ENCODE measurements around the gene TMEM39A.

Gene TMEM39A

DNA sequence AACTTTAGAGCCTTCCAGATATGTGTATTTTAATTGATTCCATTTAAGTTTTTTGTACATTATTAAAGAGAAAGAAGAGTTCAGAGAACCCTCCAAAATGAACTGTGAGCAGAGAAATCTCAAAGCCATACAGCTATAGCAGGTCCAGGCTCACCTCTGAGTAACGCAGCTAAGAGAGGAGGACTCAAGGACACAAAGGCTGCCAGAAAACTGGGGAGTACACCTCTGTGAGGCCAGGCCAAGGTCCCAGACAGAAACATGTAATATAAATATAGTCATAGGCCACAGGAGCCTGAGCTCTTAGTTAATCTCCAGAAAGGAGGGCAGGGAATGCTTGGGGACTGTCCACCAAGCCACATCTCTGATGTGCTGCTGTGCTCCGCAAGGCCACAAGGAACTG is 66.5 kb downstream of the TMEM39A start:
- ATAC-seq (no peak), DNase-seq (no peak)
- H3K4me3 Mint-ChIP-seq, result no peak overlapping the region
- peaks cover 27% of the 10 kb centered on the region for H3K36me3 Mint-ChIP-seq (ENCODE audit: low read depth)
- no peaks in the 10 kb centered on the region for H3K27me3 Mint-ChIP-seq
- H3K4me1 Mint-ChIP-seq, result peaks cover 9% of the 10 kb centered on the region
- no peak overlapping the region for H3K27ac Mint-ChIP-seq
- no peaks in the 10 kb centered on the region for H3K9me3 Mint-ChIP-seq

DNA sequence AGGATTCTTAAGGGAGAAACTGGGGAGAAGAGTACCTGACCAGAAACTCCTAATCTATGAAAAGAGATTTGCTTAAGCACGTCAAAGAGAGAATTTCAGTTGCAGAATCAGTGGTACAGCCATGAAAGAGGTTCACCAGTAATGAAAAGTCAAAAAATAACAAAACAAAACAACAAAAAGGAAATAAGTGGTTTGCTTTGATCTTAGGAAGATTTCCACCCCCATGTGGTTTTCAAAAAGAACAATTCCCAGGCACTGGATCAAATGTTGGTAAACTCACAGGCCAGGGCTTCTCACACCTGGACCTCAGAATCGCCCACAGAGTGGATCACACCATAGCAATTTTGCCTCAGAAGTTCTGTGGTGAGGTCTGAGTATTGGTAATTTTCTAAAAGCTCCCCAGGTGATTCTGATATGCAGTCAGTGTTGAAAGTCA is 67.5 kb downstream of the TMEM39A start:
- DNase-seq, result no peak

DNA sequence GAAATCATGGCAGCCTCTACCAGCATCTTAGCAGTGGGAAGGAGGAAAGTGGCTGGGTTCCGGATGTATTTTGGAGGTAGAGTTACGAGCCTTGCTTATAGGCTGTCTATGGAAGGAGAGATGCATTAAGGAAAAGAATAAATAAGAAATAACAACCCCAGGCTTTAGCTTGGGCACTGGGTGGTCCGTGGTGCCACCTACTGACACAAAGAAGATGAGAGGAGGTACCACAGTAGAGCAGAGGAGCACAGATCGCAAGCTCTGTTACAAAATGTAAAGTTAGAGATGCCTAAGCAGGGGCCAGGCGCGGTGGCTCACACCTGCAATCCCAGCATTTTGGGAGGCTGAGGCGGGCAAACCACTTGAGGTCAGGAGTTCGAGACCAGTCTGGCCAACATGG is 74.8 kb downstream of the TMEM39A start:
- Mint-ChIP-seq H3K9me3 (no peaks in the 10 kb centered on the region), H3K27me3 (no peaks in the 10 kb centered on the region), H3K4me1 (no peaks in the 10 kb centered on the region), H3K27ac (no peak overlapping the region), H3K4me3 (no peak overlapping the region), H3K36me3 (ENCODE audit: low read depth) (peaks cover 23% of the 10 kb centered on the region)
- no peak for DNase-seq
- no peak for ATAC-seq

More for the DNA sequence above, 67.5 kb downstream of the TMEM39A start:
- peaks cover 7% of the 10 kb centered on the region for H3K4me1 Mint-ChIP-seq
- peaks cover 29% of the 10 kb centered on the region for H3K36me3 Mint-ChIP-seq (ENCODE audit: low read depth)
- no peak overlapping the region for H3K4me3 Mint-ChIP-seq
- no peak for ATAC-seq
- no peaks in the 10 kb centered on the region for H3K9me3 Mint-ChIP-seq
- H3K27ac Mint-ChIP-seq, result no peak overlapping the region
- H3K27me3 Mint-ChIP-seq, result no peaks in the 10 kb centered on the region

DNA sequence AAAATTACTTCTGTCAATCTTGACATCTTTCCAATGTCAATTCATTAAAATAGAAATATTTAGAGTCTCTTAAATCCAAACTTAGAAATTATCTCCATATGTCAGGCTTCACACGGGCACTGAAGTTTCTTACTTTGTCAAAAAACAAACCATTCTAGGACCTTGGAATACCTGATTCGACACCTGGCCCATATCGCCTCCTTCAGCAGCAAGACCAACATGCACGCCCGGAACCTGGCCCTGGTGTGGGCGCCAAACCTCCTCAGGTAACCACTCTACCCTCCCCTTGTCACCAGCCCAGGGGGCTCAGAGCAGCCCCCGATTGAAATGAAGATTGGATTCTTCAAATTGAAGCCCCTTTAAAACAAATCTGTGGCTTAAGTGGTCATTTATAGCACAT is 81.3 kb downstream of the TMEM39A start:
- no peak for ATAC-seq
- H3K27ac Mint-ChIP-seq, result no peak overlapping the region

GRCh38 chr3:119380697-119381096 is 82.7 kb downstream of the TMEM39A start:
- Mint-ChIP-seq H3K27me3 (no peaks in the 10 kb centered on the region), H3K4me1 (no peaks in the 10 kb centered on the region), H3K36me3 (ENCODE audit: low read depth) (peaks cover 27% of the 10 kb centered on the region), H3K27ac (no peak overlapping the region), H3K4me3 (no peak overlapping the region), H3K9me3 (no peaks in the 10 kb centered on the region)
- DNase-seq (no peak), ATAC-seq (no peak)

More for the DNA sequence above, 81.3 kb downstream of the TMEM39A start:
- Mint-ChIP-seq H3K27me3 (no peaks in the 10 kb centered on the region), H3K4me3 (no peak overlapping the region), H3K4me1 (no peaks in the 10 kb centered on the region), H3K9me3 (no peaks in the 10 kb centered on the region), H3K36me3 (ENCODE audit: low read depth) (peaks cover 22% of the 10 kb centered on the region)
- no peak for DNase-seq

Measured in activated naive CD8-positive, alpha-beta T cell treated with anti-CD3 and anti-CD28 coated beads, Interleukin-2, amount 50 U/mL, for 24 hours (primary cell).